Activated T-cell treated with anti-CD3 and anti-CD28 coated beads for 4 hours (primary cell): Measurements from ENCODE around the gene RIPOR2.
"Not testable (repeated sequence)": the region's sequence is repeated elsewhere in the genome, so short reads cannot be mapped to it uniquely, and the experiment has no call there.

Experiments used
- DNase-seq: peaks from one replicate; pipeline ENCODE4 v3.0.0-alpha.2; 2020

Gene RIPOR2

GRCh38 chr6:24953726-24954125 is 18.0 kb upstream of the RIPOR2 start:
- DNase-seq, result no peak

GRCh38 chr6:24951811-24952299 is 16.1 kb upstream of the RIPOR2 start:
- DNase-seq, result no peak

GRCh38 chr6:24950218-24950941 is 14.6 kb upstream of the RIPOR2 start:
- no peak for DNase-seq

- no peak for DNase-seq
Observed at GRCh38 chr6:24949020-24949569, 13.3 kb upstream of the RIPOR2 start.

GRCh38 chr6:24948261-24948660 is 12.5 kb upstream of the RIPOR2 start:
- not testable (repeated sequence) for DNase-seq

- no peak for DNase-seq
Observed at GRCh38 chr6:24947636-24948035, 11.9 kb upstream of the RIPOR2 start.

- DNase-seq, result no peak
Observed at GRCh38 chr6:24945054-24945453, 9.3 kb upstream of the RIPOR2 start.

- no peak for DNase-seq
Observed at GRCh38 chr6:24943774-24944173, 8.0 kb upstream of the RIPOR2 start.

GRCh38 chr6:24940311-24940917 is 4.7 kb upstream of the RIPOR2 start:
- DNase-seq, result no peak

- DNase-seq, result peak; percentile 43
Observed at GRCh38 chr6:24936641-24937317, 1.0 kb upstream of the RIPOR2 start.

- no peak for DNase-seq
Observed at GRCh38 chr6:24933868-24934401, 1.8 kb downstream of the RIPOR2 start.

- DNase-seq, result no peak
Observed at GRCh38 chr6:24933266-24933665, 2.5 kb downstream of the RIPOR2 start.

GRCh38 chr6:24932832-24933231 is 2.9 kb downstream of the RIPOR2 start:
- no peak for DNase-seq

GRCh38 chr6:24931718-24932691 is 3.8 kb downstream of the RIPOR2 start:
- DNase-seq, result no peak

GRCh38 chr6:24931296-24931695 is 4.5 kb downstream of the RIPOR2 start:
- DNase-seq, result no peak

GRCh38 chr6:24930431-24930871 is 5.3 kb downstream of the RIPOR2 start:
- DNase-seq, result no peak

- no peak for DNase-seq
Observed at GRCh38 chr6:24929242-24929641, 6.5 kb downstream of the RIPOR2 start.

GRCh38 chr6:24927985-24928745 is 7.6 kb downstream of the RIPOR2 start:
- DNase-seq, result no peak

GRCh38 chr6:24927277-24927955 is 8.3 kb downstream of the RIPOR2 start:
- no peak for DNase-seq

GRCh38 chr6:24926647-24927046 is 9.1 kb downstream of the RIPOR2 start:
- not testable (repeated sequence) for DNase-seq

- no peak for DNase-seq
Observed at GRCh38 chr6:24926192-24926591, 9.6 kb downstream of the RIPOR2 start.
